ENCODE measurements around the gene SPTBN1. TPM values are rescaled to one million over a fixed set of nuclear protein-coding genes. Genes with fewer than 3 reads are reported as not detected.

Gene SPTBN1
- total and polyA plus RNA-seq, 2 of the 13 experiments (the other 11 are each of a cell fraction or from before 2014, with no cell fraction given), result 123 to 299 TPM

- TF ChIP-seq HES4 (CRISPR knock-in tag; IDR thresholded peaks at IDR 0.05; ENCODE audit: borderline replicate concordance), result no peak
- no peak for TF ChIP-seq SNRNP70 (IDR thresholded peaks at IDR 0.05; ENCODE audit: low read depth, low read length)
- no peak for TF ChIP-seq ZC3H13 (CRISPR knock-in tag; IDR thresholded peaks at IDR 0.05)
- no peak for TF ChIP-seq ZNF616 (CRISPR knock-in tag; IDR thresholded peaks at IDR 0.05; ENCODE audit: low read depth)
- no peak for TF ChIP-seq SMAD9 (CRISPR knock-in tag; IDR thresholded peaks at IDR 0.05)
- no peak for TF ChIP-seq PHF5A (CRISPR knock-in tag; IDR thresholded peaks at IDR 0.05; ENCODE audit: low read depth, unreplicated experiment)
- TF ChIP-seq ZSCAN21 (CRISPR knock-in tag; IDR thresholded peaks at IDR 0.05; ENCODE audit: borderline replicate concordance), result no peak
- TF ChIP-seq ZNF12 (CRISPR knock-in tag; IDR thresholded peaks at IDR 0.05), result no peak
- peak; percentile 96 for TF ChIP-seq SMC3 (IDR thresholded peaks at IDR 0.05; ENCODE audit: low read length)
- TF ChIP-seq GATAD2A (CRISPR knock-in tag; IDR thresholded peaks at IDR 0.05), result peak; percentile 51; the same call in 1 of the 2 replicates
- TF ChIP-seq ZNF781 (CRISPR knock-in tag; IDR thresholded peaks at IDR 0.05; ENCODE audit: borderline replicate concordance, not compliant biosample characterization), result no peak
- TF ChIP-seq ZNF570 (CRISPR knock-in tag; IDR thresholded peaks at IDR 0.05; ENCODE audit: borderline replicate concordance), result no peak
- peak; percentile 54 for TF ChIP-seq ZNF687 (CRISPR knock-in tag; IDR thresholded peaks at IDR 0.05)
- TF ChIP-seq ELF3 (CRISPR knock-in tag; IDR thresholded peaks at IDR 0.05), result 0 out of 2 replicates have a peak, but pooled peaks have one; percentile 17
- TF ChIP-seq PATZ1 (CRISPR knock-in tag; IDR thresholded peaks at IDR 0.05), result 0 out of 2 replicates have a peak, but pooled peaks have one; percentile 34
- TF ChIP-seq RAD21 (CRISPR knock-in tag; IDR thresholded peaks at IDR 0.05), result peak; percentile 96
- TF ChIP-seq ZNF567 (CRISPR knock-in tag; IDR thresholded peaks at IDR 0.05; ENCODE audit: borderline replicate concordance), result no peak
- TF ChIP-seq LBX2 (CRISPR knock-in tag; IDR thresholded peaks at IDR 0.05; ENCODE audit: borderline replicate concordance), result no peak
- TF ChIP-seq ZNF264 (CRISPR knock-in tag; IDR thresholded peaks at IDR 0.05), result 0 out of 2 replicates have a peak, but pooled peaks have one; percentile 28
- no peak for TF ChIP-seq DMAP1 (CRISPR knock-in tag; IDR thresholded peaks at IDR 0.05)
- 0 out of 2 replicates have a peak, but pooled peaks have one; percentile 23 for TF ChIP-seq FOXP4 (CRISPR knock-in tag; IDR thresholded peaks at IDR 0.05)
- no peak for TF ChIP-seq ZFP90 (CRISPR knock-in tag; IDR thresholded peaks at IDR 0.05; ENCODE audit: borderline replicate concordance)
Observed at GRCh38 chr2:54522624-54523281, 66.6 kb downstream of the SPTBN1 start (continued).
